Measurements from ENCODE around the gene ASAP2.
A peak's percentile ranks its signal among the peaks of the same experiment; 100 is the strongest.
"Not testable (repeated sequence)": the region's sequence is repeated elsewhere in the genome, so short reads cannot be mapped to it uniquely, and the experiment has no call there.

The ASAP2 gene

DNA sequence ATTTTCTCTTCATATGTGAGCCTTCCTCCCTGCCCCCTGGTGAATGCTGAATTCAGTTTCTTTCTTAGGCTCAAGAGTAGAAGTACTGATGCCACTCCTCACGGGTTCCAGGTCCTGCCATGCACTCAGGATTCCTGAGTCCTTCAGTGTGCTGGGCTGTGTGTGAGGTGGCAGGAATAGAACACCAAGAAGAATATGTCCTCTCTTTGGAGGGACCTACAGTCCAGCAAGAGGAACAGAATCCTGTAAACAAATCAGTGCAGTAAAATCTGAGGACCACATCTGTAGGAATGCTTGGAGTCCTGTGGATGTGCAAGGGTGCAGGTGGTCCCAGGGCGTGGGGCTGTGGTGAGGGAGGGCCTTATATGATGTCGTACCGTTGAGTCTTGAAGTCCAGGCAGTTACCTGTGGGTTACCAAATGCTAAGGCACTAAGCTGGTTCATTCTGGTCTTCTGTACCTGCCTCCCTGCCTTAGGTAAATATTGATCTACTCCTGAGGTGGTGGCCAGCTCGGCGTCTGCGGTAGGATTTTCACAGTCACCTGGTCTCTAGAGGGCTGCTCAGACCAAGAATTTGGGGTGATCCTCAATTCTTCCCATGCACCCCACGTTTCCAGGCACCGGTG, 5.5 kb downstream of the ASAP2 start:
- in situ Hi-C loops (cut with HindIII; ENCODE audit: low pct_ligation_motif_present, low sequenced_read_pairs), result no loop called here
- Histone ChIP-seq H3K27me3 (replicated peaks) (no peaks in the 10 kb centered on the region), H3K4me3 (ENCODE audit: low read depth, low read length) (no peak overlapping the region), H3K27ac (peak overlapping the region; percentile 43), H3K36me3 (replicated peaks) (peaks cover 8% of the 10 kb centered on the region)
- no peak for DNase-seq
- TF ChIP-seq, protein P1, sequence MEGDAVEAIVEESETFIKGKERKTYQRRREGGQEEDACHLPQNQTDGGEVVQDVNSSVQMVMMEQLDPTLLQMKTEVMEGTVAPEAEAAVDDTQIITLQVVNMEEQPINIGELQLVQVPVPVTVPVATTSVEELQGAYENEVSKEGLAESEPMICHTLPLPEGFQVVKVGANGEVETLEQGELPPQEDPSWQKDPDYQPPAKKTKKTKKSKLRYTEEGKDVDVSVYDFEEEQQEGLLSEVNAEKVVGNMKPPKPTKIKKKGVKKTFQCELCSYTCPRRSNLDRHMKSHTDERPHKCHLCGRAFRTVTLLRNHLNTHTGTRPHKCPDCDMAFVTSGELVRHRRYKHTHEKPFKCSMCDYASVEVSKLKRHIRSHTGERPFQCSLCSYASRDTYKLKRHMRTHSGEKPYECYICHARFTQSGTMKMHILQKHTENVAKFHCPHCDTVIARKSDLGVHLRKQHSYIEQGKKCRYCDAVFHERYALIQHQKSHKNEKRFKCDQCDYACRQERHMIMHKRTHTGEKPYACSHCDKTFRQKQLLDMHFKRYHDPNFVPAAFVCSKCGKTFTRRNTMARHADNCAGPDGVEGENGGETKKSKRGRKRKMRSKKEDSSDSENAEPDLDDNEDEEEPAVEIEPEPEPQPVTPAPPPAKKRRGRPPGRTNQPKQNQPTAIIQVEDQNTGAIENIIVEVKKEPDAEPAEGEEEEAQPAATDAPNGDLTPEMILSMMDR (IDR thresholded peaks at IDR 0.05; ENCODE audit: low read depth, low read length, missing control alignments), result no peak

DNA sequence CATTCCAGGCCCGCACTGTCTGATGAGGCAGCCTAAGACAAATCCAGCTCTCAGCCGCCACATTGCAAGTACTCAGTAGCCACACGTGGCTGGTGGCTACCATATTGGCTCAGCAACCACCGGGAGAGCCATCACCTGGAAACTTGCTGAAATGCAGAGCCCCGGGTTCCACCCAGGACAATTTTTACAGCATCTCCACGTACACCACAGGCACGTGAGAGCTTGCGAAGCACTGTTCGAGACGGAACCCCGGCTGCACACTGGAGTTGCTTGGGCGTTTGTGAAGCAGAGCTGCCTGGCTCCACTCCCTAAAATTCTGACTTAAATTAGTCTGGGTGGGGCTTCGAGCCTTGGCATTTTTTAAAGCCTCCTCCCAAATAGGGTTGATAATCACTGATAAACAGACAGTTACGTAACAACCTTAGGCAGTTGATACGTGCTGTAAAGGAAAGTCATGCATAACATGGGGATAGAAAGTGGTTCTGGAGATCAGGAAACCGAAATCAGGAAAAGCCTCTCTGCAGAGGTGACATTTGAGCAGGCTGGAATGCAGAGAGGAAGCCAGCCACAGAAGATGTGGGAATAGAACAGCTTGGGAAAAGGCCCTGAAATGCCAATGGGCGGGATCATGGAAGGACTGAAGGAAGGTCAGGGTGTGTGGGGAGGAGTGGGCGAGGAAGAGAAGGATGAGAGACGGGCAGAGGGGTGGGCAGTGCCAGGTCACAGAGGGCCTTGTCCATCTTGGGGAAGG, 6.2 kb downstream of the ASAP2 start:
- TF ChIP-seq, protein P1 (IDR thresholded peaks at IDR 0.05; ENCODE audit: low read depth, low read length, missing control alignments), result no peak
- Histone ChIP-seq H3K36me3 (replicated peaks) (peaks cover 8% of the 10 kb centered on the region), H3K27me3 (replicated peaks) (no peaks in the 10 kb centered on the region), H3K27ac (no peak overlapping the region), H3K4me3 (ENCODE audit: low read depth, low read length) (no peak overlapping the region)
- no peak for DNase-seq
- in situ Hi-C loops (cut with HindIII; ENCODE audit: low pct_ligation_motif_present, low sequenced_read_pairs), result no loop called here

DNA sequence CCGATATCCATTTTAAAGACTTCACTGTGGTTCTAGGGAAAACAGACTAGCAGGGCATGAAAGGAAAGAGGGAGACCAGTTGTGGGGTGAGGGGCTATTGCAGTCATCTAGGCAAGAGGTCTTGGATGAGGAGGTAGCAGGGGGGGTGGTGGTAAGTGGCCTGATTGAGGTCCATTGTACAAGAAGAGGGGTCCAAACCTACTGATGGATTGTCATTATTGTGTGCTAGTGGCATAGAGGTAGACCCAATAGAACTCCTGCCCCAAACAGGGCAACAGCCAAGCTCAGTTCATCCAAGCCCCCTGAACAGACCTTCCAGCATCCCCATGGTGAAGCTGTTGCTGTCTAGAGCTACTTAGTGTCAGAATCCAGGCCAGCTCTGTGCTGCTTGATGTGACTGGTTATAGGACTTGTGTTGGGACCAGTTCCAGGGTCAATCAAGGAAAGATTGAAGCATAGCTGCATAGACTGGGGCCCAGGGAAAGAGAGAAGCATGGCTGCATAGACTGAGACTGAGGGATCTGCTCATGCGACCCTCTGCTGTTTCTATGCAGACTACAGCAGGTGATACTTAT, 7.0 kb downstream of the ASAP2 start:
- Histone ChIP-seq H3K4me3 (ENCODE audit: low read depth, low read length) (no peak overlapping the region), H3K27me3 (replicated peaks) (no peaks in the 10 kb centered on the region), H3K36me3 (replicated peaks) (peaks cover 8% of the 10 kb centered on the region), H3K27ac (no peak overlapping the region)
- no peak for DNase-seq
- TF ChIP-seq, protein P1 (IDR thresholded peaks at IDR 0.05; ENCODE audit: low read depth, low read length, missing control alignments), result no peak
- in situ Hi-C loops (cut with HindIII; ENCODE audit: low pct_ligation_motif_present, low sequenced_read_pairs), result no loop called here

DNA sequence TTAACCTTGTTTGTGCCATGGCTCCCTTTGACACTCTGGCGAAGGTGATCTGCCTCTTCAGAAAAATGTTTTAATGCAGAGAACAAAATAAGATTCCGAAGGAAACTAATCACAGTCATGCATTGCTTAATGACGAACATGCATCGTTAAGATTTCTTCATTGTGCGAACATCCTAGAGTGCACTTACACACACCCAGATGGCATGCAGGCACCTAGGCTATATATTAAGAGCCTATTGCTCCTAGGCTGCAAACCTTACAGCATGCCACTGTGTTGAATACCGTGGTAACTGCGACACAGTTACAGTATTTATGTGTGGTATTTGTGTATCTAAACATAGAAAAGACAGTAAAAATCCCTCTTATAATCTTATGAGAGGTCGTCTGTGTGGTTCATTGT, 8.3 kb downstream of the ASAP2 start:
- Histone ChIP-seq H3K4me3 (ENCODE audit: low read depth, low read length) (no peak overlapping the region), H3K36me3 (replicated peaks) (peaks cover 8% of the 10 kb centered on the region), H3K27ac (no peak overlapping the region), H3K27me3 (replicated peaks) (no peaks in the 10 kb centered on the region)
- DNase-seq, result no peak
- in situ Hi-C loops (cut with HindIII; ENCODE audit: low pct_ligation_motif_present, low sequenced_read_pairs), result no loop called here
- TF ChIP-seq, protein P1 (IDR thresholded peaks at IDR 0.05; ENCODE audit: low read depth, low read length, missing control alignments), result no peak

DNA sequence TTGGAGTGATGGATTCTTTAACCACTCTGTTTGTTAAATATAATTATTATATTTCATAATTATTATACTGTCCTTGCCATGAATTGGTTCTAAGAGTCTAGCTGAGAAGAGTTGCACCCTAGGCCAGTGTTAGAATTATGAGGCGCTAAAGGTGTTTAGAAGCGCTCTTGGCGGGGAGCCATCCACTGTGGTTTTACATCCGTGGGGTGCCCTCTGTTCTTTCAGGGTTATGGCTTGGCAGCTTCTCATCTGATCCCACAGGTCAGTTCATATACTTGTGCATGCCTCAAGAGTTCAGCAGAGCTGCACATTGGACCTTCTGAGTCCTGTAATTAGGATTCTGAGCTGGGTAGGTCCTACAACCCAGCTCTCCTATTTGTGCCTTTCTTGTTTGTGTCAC, 9.1 kb downstream of the ASAP2 start:
- TF ChIP-seq, protein P1 (IDR thresholded peaks at IDR 0.05; ENCODE audit: low read depth, low read length, missing control alignments), result no peak
- H3K4me3 ChIP-seq (ENCODE audit: low read depth, low read length), result no peak overlapping the region
- in situ Hi-C loops (cut with HindIII; ENCODE audit: low pct_ligation_motif_present, low sequenced_read_pairs), result no loop called here
- no peak for DNase-seq
- H3K36me3 ChIP-seq (replicated peaks), result peaks cover 8% of the 10 kb centered on the region
- H3K27ac ChIP-seq, result no peak overlapping the region
- no peaks in the 10 kb centered on the region for H3K27me3 ChIP-seq (replicated peaks)

DNA sequence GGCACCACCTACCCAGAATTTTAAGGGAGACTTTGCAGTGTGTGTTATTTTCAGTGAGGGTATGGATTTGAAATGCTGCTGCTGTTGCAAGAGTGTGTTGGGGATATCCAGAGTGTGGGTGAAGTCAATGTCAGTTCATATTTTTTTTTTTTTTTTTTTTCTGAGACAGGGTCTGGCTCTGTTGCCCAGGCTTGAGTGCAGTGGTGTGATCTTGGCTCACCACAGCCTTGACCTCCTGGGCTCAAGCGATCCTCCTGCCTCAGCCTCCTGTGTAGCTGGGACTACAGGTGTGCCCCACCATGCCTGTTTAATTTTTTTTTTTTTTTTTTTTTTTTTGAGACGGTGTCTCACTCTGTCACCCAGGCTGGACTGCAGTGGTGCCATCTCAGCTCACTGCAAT, 9.5 kb downstream of the ASAP2 start:
- in situ Hi-C loops (cut with HindIII; ENCODE audit: low pct_ligation_motif_present, low sequenced_read_pairs); DNase-seq: not testable (repeated sequence)

More for the DNA sequence above, 9.5 kb downstream of the ASAP2 start:
- not testable (repeated sequence) for H3K27me3 ChIP-seq (replicated peaks); H3K27ac ChIP-seq; H3K36me3 ChIP-seq (replicated peaks); H3K4me3 ChIP-seq (ENCODE audit: low read depth, low read length)

Data from brain microvascular endothelial cell (primary cell).